ENCODE data around the gene WDR70.
A peak's percentile ranks its signal among the peaks of the same experiment; 100 is the strongest.

The WDR70 gene

DNA sequence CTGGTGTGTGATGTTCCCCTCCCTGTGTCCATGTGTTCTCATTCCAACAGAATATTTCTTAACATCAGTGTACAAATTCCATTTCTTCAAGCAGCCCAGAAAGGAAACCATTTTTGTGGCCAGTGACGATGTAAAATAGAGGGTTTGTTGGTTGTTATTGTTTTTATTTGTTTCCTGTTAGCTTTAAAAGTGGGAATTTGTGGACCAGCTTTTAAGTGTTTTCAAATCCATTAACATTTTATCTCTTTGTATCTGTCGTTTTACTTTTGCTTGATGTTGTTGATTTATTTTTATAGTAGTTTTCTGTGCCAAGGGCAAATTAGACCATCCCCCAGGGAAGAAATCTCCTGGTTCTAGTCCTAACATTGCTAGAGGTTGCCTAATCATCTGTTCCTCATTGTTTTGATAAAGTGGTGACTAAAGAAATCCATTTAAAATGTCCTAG, 360.7 kb downstream of the WDR70 start:
- no peaks in the 10 kb centered on the region for H3K27me3 ChIP-seq (ENCODE audit: insufficient read depth, low read depth, severe bottlenecking)
- H3K9me3 ChIP-seq (ENCODE audit: severe bottlenecking): no peaks in the 10 kb centered on the region
- H3K27ac ChIP-seq: no peak overlapping the region
- DNase-seq: no peak
- TF ChIP-seq CTCF (IDR thresholded peaks at IDR 0.05; ENCODE audit: low read depth, low read length): no peak
- no peaks in the 10 kb centered on the region for H3K36me3 ChIP-seq
- no peak overlapping the region for H3K4me3 ChIP-seq (ENCODE audit: low read depth, low read length)

DNA sequence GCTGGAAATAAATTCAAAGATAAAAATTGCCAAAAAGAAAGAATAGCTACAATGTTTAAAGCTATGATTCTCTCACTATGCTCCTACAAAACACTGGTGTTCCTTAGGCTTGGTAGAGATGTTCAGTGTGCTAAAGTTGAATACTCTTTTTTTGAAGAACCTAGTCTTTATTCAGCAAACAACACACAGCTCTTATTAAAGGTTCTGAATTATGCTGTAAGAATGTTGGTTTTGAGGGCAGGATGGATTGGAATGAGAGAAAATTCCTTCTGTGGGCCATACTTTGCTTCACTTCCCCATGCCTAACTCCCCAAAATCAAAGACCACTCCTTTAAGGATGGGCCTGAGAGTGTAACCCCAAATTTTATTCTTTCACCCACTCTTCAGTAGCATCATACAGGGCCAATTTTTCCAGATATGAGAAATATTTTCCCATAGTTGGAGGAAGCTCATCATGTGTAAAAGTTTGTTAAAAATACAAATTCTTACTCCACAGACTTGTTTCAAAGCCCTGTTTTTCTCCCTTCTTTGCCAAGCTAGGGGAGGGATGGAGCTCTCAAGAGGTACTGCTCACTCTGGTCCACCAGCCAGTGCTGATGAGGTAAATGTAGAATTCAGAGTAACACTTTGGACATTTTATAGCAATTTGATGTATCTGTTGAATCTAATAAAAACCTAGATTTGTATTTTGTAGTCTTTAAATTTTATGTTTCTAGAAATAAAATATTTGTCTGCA, 361.4 kb downstream of the WDR70 start:
- no peak for TF ChIP-seq CTCF (IDR thresholded peaks at IDR 0.05; ENCODE audit: low read depth, low read length)
- H3K36me3 ChIP-seq: no peaks in the 10 kb centered on the region
- no peak for DNase-seq
- no peak overlapping the region for H3K4me3 ChIP-seq (ENCODE audit: low read depth, low read length)
- H3K27ac ChIP-seq: no peak overlapping the region
- H3K9me3 ChIP-seq (ENCODE audit: severe bottlenecking): no peaks in the 10 kb centered on the region
- H3K27me3 ChIP-seq (ENCODE audit: insufficient read depth, low read depth, severe bottlenecking): no peaks in the 10 kb centered on the region

DNA sequence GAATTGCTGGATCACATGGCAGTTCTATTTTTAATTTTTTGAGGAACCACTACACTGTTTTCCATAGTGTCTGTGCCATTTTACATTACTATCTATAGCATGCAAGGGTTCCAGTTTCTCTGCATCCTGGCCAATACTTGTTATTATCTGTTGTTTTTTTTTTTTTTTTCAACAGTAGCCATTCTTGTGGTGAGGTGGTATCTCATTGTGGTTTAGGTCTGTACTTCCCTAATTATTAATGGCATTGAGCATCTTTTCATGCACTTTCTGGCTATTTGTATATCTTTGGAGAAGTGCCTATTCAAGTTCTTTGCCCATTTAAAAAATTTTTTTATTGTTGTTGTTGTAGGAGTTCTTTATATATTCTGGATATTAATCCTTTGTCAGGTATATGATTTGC, 363.0 kb downstream of the WDR70 start:
- TF ChIP-seq CTCF (IDR thresholded peaks at IDR 0.05; ENCODE audit: low read depth, low read length): no peak
- Histone ChIP-seq H3K4me3 (ENCODE audit: low read depth, low read length) (no peak overlapping the region), H3K9me3 (ENCODE audit: severe bottlenecking) (no peaks in the 10 kb centered on the region), H3K27ac (no peak overlapping the region), H3K36me3 (no peaks in the 10 kb centered on the region), H3K27me3 (ENCODE audit: insufficient read depth, low read depth, severe bottlenecking) (no peaks in the 10 kb centered on the region)
- no peak for DNase-seq

- H3K27me3 ChIP-seq (ENCODE audit: insufficient read depth, low read depth, severe bottlenecking): no peaks in the 10 kb centered on the region
- H3K9me3 ChIP-seq (ENCODE audit: severe bottlenecking): no peaks in the 10 kb centered on the region
- H3K36me3 ChIP-seq: no peaks in the 10 kb centered on the region
- H3K27ac ChIP-seq: no peak overlapping the region
- no peak for DNase-seq
- no peak overlapping the region for H3K4me3 ChIP-seq (ENCODE audit: low read depth, low read length)
- no peak for TF ChIP-seq CTCF (IDR thresholded peaks at IDR 0.05; ENCODE audit: low read depth, low read length)
Measured at GRCh38 chr5:37751227-37751626, 372.1 kb downstream of the WDR70 start.

DNA sequence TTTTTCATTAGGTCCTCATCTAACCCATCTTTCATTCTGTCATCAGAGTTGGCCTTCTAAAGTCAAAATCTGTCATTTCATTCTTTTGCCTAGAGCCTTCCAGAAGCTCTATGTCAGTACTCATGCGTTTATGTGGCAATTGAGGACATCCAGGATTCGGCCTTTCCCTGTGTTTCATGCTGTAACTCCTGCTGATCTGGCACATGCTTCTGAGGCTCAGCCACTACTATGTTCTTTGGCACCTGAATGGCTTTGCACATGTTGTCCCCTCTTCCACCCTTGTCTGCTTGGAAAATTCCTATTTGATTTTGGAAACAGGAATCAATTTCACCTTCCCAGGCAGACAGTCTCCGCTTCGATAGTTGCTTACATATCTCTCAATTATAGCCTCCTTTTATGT, 375.9 kb downstream of the WDR70 start:
- Histone ChIP-seq H3K4me3 (ENCODE audit: low read depth, low read length) (no peak overlapping the region), H3K27ac (no peak overlapping the region), H3K9me3 (ENCODE audit: severe bottlenecking) (no peaks in the 10 kb centered on the region), H3K27me3 (ENCODE audit: insufficient read depth, low read depth, severe bottlenecking) (no peaks in the 10 kb centered on the region), H3K36me3 (no peaks in the 10 kb centered on the region)
- no peak for TF ChIP-seq CTCF (IDR thresholded peaks at IDR 0.05; ENCODE audit: low read depth, low read length)
- DNase-seq: no peak

DNA sequence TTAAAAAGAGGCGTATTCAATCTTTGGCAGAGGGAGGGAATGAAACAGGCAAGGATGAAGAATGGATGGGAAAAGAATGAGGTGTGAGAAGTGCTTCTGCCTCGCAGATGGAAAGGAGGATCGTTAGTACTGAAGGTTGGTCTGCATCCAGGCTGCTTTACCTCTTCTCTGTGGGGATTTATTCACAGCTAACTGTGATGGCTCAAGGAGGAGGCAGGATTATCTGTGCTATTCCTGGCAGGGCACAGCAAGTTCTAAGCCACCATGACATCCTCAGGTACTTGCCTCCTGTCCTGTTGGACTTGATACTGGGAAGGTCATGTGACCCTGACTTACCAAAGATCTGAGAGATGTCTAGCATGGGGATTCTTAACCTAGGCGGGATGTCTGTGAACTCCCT, 376.5 kb downstream of the WDR70 start:
- no peak for TF ChIP-seq CTCF (IDR thresholded peaks at IDR 0.05; ENCODE audit: low read depth, low read length)
- Histone ChIP-seq H3K36me3 (no peaks in the 10 kb centered on the region), H3K27me3 (ENCODE audit: insufficient read depth, low read depth, severe bottlenecking) (no peaks in the 10 kb centered on the region), H3K9me3 (ENCODE audit: severe bottlenecking) (no peaks in the 10 kb centered on the region), H3K4me3 (ENCODE audit: low read depth, low read length) (no peak overlapping the region), H3K27ac (no peak overlapping the region)
- peak; percentile 25 for DNase-seq

Data from WERI-Rb-1 (cell line).